ENCODE measurements around the gene HAPLN2.
"Not testable (repeated sequence)": the region's sequence is repeated elsewhere in the genome, so short reads cannot be mapped to it uniquely, and the experiment has no call there.

The HAPLN2 gene

DNA sequence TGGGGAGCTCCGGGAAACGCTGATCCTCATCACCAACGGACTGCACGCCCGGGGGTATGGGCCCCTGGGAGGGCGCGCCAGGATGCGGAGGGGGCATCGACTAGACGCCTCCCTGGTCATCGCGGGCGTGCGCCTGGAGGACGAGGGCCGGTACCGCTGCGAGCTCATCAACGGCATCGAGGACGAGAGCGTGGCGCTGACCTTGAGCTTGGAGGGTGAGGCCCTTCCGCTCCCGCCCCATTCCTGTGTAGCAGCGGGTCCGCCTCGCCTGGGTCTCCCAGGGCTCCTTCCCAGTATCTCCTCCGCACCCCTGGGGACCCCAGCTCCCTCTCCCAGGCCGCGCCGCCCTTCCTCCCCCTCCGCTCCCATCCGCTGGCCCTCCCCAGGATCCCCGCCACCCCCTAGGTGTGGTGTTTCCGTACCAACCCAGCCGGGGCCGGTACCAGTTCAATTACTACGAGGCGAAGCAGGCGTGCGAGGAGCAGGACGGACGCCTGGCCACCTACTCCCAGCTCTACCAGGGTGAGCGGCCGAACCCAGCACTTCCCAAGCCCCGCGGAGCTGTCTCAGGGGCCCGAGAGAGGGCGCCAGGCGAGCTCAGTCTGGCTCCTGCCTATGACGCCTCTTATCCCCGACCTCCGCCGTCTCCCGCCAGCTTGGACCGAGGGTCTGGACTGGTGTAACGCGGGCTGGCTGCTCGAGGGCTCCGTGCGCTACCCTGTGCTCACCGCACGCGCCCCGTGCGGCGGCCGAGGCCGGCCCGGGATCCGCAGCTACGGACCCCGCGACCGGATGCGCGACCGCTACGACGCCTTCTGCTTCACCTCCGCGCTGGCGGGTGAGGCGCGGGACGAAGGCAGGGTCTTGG lies 5.0 kb downstream of the HAPLN2 start:
- DNase-seq = peak; percentile 49

DNA sequence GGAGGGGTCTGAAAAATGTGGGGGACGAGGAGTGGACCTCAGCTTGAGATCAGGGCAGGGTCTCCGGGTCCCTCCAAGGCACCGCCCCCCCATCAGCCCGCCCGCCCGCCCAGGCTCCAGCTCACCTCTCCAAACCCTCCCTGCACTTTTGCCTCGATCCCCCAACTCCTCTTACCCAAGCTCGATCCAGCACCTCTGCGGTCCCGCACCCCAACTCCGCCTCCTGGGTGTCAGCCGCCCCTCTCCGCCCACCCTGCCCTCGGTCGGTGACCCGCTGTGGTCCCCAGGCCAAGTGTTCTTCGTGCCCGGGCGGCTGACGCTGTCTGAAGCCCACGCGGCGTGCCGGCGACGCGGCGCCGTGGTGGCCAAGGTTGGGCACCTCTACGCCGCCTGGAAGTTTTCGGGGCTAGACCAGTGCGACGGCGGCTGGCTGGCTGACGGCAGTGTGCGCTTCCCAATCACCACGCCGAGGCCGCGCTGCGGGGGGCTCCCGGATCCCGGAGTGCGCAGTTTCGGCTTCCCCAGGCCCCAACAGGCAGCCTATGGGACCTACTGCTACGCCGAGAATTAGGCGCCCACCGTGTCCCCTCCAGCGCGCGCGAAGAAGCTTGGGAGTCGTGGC lies 5.7 kb downstream of the HAPLN2 start:
- no peak for DNase-seq

DNA sequence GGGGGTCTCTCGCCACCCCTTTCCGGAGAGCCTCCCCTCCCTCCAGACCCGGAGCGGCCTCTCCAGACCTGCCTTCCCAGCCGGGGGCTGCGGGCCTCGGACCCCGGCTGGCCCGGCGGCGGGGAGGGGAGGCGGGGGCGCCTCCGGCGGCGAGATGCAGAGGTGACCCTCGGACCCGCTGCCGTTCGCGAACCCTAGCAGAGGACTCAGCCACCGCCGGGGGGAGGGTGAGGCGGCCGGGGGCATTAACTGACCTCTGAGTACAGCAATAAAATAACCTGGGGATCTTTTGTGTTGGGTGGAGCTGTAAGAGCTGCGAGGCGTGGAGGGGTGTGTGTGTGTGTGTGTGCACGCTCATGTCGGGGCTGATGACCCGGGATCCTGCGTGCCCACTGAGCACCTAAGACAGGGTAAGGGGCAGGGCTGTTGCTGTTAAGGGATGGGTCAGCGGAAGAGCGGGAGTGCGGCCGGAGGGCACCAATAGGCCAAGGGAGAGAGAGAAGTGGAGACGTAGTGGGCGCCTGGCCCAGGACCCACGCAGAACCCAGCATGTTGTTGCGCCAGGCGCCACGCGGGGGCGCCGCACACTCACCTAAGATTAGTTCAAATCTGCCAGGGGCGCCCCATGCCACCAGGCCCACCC lies 6.3 kb downstream of the HAPLN2 start:
- peak; percentile 62 for DNase-seq

DNA sequence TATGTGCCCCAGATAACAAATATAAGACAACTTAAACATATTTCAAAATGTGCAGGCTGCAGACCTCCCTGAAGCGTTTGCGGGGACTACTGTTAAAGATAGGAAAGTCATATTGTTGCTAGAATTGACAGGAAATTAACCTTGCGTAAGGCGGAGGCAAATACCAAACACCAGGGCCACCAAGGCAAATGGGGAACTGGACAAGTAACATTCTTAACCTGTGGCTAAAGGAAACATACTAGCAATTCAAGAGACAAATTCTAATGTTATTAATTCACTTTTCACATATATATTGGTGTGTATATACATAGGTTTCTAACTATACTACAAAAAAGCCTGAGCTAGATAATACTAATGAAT lies 6.8 kb downstream of the HAPLN2 start:
- no peak for DNase-seq

DNA sequence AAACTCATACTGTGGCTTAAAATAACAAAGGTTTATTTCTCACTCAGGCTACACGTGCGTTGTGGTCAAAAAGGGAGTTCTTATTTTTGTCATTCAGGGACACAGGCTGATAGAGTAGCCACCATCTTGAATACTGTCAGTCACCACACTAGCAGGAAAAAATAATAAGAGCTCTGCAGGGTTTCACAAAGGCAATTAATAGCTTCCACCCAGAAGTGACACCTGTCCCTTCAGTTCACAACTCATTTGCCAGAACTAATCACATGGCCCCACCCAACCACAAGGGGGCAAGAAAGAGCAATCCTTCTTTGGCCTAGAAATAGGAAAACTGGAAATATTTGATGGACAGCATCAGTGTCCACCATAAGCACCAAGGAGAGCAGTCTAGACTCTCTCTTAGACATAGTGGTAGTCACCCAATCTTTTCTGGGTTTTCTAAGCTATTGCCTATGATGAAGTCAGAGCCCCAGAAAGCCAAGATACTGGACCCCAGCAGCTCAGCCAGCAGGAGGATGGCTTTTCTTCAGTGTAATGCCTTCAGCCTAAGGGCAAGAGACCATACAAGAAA lies 8.2 kb downstream of the HAPLN2 start:
- DNase-seq = no peak

DNA sequence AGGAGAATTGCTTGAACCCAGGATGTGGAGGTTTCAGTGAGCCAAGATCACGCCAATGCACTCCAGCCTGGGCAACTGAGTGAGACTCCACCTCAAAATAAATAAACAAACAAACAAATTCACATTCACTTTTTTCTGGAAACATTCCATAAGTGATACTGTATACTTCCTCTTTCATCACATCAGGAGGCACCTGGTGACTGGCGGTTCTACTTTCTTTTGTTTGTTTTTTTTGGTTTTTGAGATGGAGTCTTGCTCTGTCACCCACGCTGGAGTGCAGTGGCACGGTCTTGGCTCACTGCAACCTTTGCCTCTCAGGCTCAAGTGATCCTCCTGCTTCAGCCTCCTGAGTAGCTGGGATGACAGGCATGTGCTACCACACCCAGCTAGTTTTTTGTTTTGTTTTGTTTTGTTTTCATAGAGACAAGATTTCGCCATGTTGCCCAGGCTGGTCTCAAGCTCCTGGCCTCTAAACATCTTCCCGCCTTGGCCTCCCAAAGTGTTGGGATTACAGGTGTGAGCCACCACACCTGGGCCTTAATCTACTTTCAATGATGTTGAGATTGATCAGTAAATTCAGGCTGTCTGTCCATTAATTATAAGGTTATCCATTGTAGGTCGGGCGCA lies 10.7 kb downstream of the HAPLN2 start:
- no peak for DNase-seq

DNA sequence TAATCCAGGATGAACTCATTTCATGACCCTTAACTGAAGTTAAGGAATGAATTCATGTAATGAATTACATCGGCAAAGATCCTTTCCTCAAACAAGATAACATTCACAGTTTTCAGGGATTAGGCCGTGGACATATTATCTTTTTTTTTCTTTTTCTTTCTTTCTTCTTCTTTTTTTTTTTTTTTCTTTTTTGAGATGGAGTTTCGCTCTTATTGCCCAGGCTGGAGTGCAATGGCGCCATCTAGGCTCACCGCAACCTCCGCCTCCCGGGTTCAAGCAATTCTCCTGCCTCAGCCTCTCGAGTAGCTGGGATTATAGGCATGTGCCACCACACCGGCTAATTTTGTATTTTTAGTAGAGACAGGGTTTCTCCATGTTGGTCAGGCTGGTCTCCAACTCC lies 11.9 kb downstream of the HAPLN2 start:
- DNase-seq = not testable (repeated sequence)

DNA sequence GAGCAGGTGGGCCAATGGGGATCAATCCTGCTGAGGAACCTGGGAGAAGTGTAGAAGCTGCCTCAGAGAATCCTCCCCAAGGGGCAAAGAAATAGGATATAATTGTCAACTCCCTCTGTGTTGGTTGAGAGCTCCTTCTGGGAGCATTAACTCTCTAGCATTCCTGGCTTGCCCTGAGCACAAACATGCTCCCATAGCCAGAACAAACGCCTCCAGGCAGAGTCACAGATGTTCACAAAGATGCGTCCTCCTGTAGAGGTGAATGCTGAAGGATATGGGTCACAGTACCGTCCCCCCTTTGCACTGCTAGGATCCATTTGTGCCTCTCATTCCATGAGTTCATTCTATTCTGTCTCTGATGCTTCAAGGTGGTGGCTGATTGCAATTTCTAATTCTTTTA lies 13.1 kb downstream of the HAPLN2 start:
- DNase-seq = no peak

DNA sequence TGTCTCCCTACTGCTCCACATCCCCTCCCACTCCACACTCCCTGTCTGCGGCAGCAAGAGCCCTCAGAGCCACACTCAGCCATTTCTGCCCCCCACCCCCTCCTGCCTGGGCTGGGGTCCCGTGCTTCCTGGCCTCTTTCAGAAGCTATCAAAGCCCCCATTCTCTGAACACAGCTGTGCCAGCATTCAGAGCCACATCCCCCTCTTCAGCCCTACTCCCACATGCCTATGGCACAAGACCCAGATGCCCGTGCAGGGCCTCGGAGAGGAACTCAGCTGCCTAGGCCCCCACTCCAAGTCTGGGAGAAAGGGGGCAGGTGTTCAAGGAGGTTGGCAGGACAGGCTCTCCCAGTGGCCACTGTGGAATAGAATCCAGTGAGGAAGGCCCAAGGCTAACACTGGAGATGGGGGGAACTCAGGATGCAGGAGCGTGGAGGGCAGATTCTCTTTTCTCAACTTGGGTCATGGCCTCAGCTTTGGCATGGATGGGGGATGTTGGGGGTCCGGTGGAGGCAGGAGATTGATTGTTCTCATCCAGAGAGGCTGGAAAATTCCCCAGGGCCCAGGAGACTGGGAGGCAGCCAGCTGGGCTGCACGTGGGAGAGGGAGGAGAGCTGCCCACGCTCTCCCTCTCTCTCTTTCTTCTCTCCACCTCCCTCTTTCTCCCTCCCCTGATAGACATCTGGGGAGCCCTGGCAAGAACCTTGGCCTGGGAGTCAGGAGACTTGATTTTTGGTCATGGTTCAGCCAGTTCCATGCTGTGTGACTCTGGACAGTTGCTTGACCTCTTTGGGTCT lies 19.2 kb downstream of the HAPLN2 start:
- DNase-seq = no peak

DNA sequence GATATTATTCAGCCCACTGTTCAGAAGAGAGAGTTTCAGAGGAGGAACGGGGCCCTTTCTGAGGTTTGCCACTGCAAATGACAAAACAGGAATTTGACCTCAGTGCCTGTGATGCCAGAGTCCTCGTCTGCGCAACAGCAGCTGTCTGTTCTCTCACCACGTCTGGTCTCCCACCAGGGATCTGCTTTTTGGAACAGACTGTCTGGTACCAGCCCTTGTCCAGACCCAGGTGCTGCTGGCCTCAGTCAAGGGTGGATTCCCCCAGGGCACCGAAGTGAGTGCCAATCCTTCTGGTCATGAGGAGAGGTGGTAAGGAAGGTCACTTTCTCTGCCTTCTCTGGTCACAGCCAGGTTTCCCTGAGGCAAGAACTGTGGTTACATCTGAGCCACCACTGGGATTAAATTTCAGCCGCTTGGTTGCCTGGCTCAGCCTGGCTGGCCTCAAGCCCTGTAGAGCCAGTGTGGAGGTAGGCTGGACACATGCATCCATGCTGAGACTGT lies 20.4 kb downstream of the HAPLN2 start:
- no peak for DNase-seq

DNA sequence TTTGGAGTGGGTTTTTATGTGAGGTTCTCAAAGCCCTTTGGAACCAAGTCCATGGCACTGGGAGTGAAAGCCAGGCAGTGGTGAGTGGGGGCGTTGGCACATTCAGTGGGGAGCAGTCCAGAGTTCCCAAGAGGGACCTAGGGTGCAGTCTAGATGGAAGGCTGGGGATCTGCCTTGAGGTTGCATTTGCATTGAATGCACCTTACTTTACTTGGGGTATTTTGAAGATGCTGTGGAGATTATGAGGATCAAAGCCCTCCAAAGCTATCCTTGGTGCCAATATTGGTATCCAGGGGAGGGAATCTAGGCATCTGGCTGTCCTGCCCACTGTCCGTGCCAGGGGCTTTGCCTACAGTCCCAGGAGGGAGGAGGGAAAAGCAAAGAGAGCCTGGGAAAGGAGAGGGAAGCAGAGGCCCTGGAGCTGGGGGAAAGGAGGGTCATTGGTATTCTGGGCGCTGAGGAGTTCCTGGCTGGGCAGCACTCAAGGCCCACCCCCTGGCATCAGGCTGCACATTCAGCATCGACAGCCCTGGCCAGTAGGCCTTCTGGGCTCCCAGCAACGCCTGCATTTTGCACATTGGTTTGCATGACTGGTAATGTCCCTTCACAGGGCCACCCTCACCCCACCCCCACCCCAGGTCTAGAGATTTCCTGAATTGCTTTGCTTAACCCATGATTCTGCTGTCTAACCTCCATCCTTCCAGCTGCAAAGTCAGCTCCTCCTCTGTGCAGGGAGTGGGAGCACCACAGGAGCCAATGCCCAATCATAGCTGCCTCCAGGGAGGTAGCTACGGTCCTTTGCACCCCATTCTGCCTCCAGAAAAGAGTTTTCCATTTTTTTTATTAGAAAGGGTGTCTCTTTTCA lies 21.9 kb downstream of the HAPLN2 start:
- no peak for DNase-seq

DNA sequence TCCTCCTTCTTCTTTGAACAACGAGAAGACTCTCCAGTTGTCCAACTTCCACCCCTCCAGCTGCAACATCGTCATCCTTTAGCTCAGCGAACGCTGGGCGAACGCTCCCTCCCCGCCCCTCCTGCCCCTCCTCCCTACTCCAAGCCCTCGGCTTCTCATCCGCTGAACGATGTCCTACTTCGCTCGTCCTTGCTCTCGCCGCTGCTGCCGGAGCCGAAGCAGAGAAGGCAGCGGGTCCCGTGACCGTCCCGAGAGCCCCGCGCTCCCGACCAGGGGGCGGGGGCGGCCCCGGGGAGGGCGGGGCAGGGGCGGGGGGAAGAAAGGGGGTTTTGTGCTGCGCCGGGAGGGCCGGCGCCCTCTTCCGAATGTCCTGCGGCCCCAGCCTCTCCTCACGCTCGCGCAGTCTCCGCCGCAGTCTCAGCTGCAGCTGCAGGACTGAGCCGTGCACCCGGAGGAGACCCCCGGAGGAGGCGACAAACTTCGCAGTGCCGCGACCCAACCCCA lies 22.6 kb downstream of the HAPLN2 start, which contains the start of gene BCAN:
Gene BCAN, plus strand, starts transcription at position 357 of the 504 bp plus-strand sequence. CDS start 3,938 bp downstream, outside the sequence.
- peak; percentile 69 for DNase-seq

DNA sequence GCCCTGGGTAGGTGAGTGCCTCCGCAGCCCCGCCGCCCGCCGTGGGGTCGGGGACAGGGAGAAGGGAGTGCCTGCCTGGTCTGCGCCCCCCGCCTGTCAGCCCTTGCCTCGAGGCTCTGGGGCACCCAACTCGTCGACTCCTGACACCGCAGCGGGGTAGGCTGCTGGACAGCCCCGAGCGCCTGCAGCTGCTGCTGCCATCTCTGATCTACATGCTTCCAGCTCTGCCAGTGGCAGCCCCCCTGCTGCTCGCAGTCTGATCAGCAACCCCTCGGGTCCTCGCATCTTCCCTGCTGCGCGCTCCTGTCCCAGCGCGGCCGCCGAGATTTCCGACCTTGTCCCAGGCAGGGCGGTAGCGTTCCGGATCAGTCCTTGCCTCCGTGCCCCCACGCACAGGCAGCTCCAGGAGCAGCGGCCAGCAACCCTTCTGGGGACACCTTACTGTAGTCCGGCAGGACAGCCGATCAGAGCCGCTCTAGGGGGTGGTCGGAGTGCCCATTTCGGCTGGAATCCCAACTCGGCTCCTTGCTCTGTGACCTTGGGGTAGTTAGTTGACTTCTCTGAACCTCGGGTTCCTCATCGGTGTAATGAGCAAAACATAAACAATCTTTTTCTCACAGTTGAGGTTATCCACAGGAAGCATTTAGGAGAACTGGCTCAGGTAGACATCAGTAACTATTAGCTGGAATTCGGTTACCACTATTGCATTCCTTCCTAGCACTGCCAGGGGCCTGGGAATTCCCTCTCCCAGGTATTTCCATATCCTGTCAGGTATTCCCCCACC lies 23.2 kb downstream of the HAPLN2 start:
- no peak for DNase-seq

DNA sequence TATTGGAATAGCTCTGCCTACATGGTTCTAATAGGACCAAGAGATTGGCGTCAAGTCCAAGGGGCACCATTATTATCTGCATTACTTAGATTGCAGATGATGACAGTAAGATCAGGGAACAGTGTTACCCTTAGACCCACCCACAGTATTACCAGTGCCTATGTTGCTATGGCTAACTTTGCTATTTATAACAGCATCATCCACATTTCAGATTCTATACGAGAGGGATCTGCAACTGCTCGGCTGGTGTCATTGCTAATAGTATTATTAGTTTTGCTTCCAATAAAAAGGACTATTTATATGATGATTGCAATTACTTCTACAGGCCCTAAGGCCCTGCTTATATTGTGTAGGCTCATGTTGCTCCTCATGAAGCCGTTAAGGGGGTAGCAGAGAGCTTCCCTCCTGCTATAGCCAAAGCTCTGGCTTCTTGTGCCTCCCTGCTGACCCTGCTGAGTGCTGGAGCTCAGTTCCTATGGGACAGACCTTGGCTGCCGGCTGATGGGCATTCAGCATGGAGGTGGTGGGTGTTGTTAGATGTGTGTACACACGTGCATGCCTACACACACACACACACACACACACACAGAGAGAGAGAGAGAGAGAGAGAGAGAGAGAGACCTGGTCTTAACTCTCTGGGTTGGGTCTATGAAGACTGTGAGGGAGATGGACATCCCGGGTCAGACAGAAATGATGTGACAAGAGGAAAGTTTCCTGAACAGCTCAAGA lies 24.0 kb downstream of the HAPLN2 start:
- no peak for DNase-seq

DNA sequence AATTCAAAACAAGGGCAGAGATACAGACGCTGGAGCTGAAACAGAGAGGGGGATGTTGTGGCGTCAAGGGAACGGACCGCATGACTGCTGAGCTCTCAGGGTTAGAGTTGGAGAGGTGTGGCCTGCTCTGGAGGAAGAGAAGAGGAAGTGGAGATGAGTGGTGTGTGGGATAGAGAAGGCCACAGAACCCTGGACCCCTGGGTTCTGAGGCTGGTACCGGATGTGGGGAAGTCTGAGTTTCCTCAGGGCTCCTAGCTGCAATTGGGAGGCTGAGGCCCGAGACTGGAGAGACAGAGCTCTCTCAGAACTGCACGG lies 24.5 kb downstream of the HAPLN2 start:
- no peak for DNase-seq

DNA sequence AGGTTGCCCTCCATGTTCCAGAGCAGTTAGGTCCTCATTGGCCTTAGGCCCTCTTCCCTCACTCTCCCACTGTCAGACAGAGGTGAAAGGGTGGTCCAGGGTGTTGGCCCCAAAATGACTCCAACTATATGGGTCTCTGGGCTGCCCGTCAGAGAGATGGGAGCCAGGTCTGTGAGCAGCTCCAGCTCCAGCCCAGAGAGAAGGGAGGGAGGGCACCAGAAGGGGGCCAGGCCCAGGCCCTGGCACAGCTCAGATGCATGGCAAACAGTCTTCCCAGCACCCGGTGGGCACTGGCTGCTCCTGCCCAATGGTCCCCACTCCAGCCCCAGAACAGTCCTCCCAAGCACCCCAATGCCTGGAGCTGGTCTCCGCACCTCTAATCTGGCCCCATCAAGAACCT lies 24.9 kb downstream of the HAPLN2 start:
- DNase-seq = no peak

DNA sequence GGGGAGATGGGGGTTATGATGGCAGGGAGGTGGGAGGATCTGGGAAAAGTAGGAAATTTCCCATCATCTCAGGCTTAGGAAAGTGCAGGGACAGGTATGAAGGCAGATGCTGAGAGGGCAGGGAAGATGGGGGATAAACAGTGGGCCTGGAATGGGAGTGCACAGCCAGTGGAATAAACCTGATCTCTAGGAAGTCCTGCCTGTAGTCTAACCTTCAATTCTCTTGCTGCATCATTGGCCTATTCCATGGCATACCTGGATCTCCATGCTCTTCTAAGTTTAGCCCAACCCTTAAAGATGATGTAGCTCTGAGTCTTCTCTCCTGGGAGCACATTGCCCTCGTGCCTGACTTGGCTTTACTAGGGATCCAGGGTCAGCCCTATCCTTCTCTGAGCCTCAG lies 25.4 kb downstream of the HAPLN2 start:
- DNase-seq = no peak

DNA sequence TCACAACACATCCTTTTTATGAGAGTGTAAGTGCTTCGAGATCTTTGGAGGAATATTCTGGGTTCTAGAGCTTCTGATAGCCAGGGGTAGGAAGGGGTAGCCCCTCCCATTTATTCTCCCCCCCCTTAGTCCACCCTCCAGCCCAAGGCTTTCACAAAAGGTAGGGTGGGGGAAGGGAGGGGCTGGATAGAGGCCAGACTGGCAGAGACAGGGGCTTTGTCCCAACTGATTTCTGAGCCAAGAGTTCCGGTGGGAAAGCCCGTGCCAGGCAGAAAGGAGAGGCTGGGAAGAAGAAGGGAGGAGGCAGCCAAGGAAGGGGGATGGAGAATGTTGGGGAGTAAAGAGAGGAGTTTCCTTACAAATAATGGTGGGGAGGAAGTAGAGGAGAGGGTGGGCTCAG lies 25.8 kb downstream of the HAPLN2 start:
- no peak for DNase-seq

DNA sequence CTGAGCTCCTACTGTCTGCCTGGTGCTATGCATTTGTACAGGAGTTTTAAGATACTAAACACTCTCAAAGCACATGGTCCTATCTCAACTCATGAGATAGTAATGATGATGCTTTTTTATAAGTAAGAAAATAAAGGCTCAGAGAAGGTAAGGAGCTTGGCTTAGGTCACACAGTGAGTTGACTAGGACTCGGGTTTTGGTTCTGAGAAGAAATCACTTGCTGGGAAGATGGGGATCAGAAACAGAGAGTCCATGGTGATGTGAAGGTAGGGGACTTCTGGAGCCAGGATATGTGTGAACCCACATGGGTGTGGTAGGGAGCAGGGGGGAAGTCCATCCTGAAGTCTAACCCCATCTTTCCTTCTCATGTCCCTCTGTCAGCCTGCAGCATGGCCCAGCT lies 26.5 kb downstream of the HAPLN2 start:
- DNase-seq = no peak

Data from right hindlimb (tissue), 1 donor.